ENCODE measurements around the gene CLPTM1L.

CLPTM1L gene

DNA sequence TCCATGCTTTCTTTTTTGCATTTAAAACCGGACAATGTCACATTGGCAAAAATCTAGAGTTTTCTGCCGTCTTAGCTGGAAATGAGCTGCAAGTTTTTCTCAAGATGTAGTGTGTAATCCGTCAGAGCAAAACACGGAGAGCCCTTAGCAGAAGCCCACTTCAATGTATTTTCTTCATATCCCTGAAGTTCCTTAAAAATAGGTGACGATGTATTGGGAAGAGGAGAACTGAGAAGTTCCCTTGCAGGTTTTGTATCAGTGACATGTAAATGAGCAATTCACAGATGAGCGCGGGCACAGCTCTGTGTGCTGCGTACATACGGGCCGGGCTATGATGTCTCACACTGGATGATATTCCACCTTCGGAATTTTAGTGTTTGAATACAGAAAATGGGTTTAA, 14.8 kb upstream of the CLPTM1L start:
- no peak for DNase-seq (ENCODE audit: low read depth)
- TF ChIP-seq, protein P1, sequence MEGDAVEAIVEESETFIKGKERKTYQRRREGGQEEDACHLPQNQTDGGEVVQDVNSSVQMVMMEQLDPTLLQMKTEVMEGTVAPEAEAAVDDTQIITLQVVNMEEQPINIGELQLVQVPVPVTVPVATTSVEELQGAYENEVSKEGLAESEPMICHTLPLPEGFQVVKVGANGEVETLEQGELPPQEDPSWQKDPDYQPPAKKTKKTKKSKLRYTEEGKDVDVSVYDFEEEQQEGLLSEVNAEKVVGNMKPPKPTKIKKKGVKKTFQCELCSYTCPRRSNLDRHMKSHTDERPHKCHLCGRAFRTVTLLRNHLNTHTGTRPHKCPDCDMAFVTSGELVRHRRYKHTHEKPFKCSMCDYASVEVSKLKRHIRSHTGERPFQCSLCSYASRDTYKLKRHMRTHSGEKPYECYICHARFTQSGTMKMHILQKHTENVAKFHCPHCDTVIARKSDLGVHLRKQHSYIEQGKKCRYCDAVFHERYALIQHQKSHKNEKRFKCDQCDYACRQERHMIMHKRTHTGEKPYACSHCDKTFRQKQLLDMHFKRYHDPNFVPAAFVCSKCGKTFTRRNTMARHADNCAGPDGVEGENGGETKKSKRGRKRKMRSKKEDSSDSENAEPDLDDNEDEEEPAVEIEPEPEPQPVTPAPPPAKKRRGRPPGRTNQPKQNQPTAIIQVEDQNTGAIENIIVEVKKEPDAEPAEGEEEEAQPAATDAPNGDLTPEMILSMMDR (IDR thresholded peaks at IDR 0.05; ENCODE audit: insufficient read depth, low read depth, low read length, missing control alignments) = no peak
- no peak overlapping the region for H3K4me3 ChIP-seq (ENCODE audit: low read length)

DNA sequence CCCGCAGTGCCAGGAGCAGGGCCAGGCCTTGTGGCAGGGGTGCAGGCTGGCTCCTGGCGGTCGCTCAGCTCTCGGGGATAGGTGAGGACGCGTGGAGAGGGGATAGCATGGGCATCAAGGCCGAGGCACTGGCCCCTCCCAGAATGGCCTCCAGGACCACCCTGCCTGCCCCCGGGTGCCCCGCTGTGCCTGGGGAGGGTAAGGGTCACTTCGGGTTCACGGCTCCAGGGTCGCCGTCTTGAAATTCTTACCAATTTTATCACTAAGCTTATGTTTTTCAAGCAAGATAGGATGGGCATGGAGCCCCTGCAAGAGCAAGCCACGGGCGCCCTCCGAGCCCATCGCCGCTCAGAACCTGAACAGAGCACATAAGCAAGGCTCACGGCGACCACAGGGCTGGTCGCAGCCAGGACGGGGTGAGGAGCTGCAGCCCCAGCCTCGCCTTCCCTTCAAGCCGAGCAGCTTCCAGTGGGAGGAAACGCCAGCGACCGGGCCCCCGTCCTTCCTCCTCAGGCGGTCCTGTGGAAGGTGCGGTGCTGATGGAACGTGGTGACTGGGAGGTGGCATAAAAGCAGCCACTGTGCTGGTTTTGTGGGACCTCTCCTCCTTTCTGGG, 14.2 kb upstream of the CLPTM1L start:
- TF ChIP-seq, protein P1 (IDR thresholded peaks at IDR 0.05; ENCODE audit: insufficient read depth, low read depth, low read length, missing control alignments) = no peak
- DNase-seq (ENCODE audit: low read depth) = no peak
- H3K4me3 ChIP-seq (ENCODE audit: low read length) = no peak overlapping the region

DNA sequence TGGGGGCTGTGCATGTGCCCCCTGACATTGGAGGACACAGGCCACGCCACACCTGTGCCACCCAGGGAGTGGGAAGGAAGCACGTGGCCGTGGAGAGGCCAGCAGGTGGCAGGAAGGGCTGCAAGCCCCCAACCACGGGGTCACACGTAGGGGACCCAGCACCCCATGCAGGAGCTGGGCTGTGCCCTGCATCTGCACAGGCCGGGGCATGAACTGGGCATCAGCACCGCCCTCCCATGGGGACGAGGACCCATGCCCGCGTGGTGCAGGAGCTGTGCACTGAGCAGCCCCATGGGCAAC, 13.8 kb upstream of the CLPTM1L start:
- DNase-seq (ENCODE audit: low read depth) = no peak
- H3K4me3 ChIP-seq (ENCODE audit: low read length) = no peak overlapping the region
- TF ChIP-seq, protein P1 (IDR thresholded peaks at IDR 0.05; ENCODE audit: insufficient read depth, low read depth, low read length, missing control alignments) = no peak

DNA sequence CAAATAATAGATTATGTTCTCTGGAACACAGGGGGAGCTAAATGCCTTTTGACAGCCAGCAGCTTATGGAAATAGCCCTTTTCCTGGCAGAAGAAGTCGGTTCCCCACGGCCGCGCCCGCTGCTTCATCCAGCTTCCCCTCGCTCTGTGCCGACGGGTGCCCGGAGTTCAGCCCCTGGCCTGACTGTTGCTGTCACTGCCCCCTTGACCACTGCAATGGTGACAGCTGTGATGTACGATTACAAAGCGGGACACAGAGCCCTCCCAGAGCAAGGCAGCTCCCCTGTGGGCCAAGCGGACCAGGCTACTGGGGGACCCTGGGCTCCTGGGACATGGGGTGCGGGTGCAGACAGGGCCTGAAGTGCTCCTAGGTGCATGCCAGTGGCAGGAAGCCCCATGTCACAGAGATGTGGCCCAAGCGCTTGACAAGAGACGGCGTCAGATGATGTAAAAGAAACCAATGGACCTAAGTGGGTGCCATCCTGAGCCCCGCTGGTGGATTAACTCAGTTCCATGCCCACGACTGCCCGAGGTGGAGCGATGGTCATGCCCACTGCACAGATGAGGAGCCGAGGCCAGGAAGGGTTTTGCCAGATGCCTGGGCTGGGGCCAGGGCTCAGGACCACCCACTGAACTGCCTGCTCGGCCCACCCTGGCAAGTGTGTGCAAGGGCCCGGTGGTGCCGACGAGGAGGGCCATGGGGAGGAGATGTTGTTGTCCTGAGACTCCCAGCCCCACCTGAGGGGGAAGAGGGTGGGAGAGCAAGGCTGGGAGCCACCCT, 13.2 kb upstream of the CLPTM1L start:
- H3K4me3 ChIP-seq (ENCODE audit: low read length) = no peak overlapping the region
- no peak for DNase-seq (ENCODE audit: low read depth)
- TF ChIP-seq, protein P1 (IDR thresholded peaks at IDR 0.05; ENCODE audit: insufficient read depth, low read depth, low read length, missing control alignments) = no peak

DNA sequence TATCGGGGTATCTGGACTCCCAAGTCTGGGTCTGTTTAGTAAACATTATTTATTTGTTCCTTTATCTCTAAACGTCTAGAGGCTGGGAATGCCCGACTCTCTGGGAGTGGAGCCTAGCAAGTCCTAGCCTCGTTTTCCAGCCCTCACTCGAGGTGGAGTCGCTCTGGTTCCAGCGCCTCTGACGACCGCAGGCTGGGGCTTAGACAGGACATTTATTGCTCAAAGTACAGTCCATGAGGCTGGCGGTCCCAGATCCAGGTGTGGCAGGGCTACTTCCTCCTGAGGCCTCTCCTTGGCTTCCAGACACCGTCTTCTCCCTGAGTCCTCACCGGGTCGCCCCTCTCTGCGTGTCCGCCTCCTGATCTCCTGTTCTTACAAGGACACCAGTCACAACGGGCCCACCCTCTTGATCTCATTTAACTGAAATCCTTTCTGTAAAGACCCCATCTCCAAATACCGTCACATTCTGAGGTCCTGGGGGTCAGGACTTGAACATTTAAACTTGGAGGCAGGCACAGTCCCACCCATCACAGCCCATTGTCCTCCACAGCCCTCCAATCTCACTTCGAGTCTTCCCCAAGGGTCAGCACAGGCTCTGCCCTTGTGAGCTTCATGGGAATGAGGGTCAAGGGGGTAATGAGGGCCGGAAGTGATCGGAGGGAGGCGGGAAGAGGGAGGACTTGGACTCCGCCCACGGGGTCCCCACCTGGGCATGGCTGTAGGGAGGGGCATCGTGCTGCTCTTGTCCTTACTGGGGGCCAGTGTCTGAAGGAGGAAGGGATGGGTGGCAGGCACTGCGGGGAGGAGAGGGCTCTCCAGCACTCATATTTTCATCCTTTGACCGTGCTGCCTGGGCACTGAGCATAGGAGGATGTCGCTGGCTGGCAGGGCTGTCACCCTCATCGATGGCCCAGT, 12.2 kb upstream of the CLPTM1L start:
- no peak for DNase-seq (ENCODE audit: low read depth)

DNA sequence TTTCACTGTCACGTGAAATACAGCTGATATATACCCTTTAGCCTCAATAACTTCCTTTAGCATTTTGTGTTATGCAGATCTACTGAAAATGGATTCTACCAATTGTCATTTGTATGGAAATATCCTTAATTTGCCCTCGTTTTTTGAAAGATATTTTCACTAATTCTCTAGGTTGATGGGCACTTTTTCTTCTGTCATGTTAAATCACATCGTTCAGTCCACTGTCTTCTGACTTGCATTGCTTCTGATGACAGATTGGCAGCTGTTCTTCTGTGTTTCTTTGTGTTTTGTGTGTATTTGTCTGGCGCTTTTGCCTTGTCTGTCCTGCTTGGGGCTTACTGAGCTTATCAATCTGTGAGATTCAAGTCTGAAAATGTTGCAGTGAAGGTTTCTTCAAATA, 9.7 kb upstream of the CLPTM1L start:
- no peak overlapping the region for H3K4me3 ChIP-seq (ENCODE audit: low read length)

More for the DNA sequence above, 12.2 kb upstream of the CLPTM1L start:
- H3K4me3 ChIP-seq (ENCODE audit: low read length) = no peak overlapping the region
- TF ChIP-seq, protein P1 (IDR thresholded peaks at IDR 0.05; ENCODE audit: insufficient read depth, low read depth, low read length, missing control alignments) = no peak

More for the DNA sequence above, 9.7 kb upstream of the CLPTM1L start:
- DNase-seq (ENCODE audit: low read depth) = no peak
- TF ChIP-seq, protein P1 (IDR thresholded peaks at IDR 0.05; ENCODE audit: insufficient read depth, low read depth, low read length, missing control alignments) = no peak
